ENCODE results near the gene CABCOCO1.

GRCh38 chr10:61796785-61797184, 134.1 kb downstream of the CABCOCO1 start:
- TF ChIP-seq FOS (IDR thresholded peaks at IDR 0.05; ENCODE audit: borderline replicate concordance, extremely low read depth, insufficient read length) (no peak), CTCF (IDR thresholded peaks at IDR 0.05 in 2 of 3, conservative IDR thresholded peaks at IDR 0.05 in 1 of 3; ENCODE audit: control insufficient read depth in 2 of 3, extremely low read depth in 1 of 3, insufficient read depth in 1 of 3, low read depth in 3 of 3, low read length in 3 of 3) (no peak), MYC (IDR thresholded peaks at IDR 0.05; ENCODE audit: insufficient read depth, insufficient read length, insufficient replicate concordance, low read length, severe bottlenecking) (no peak), MXI1 (IDR thresholded peaks at IDR 0.05; ENCODE audit: low read depth, low read length) (no peak), CEBPZ (IDR thresholded peaks at IDR 0.05; ENCODE audit: low read depth, low read length) (no peak), CEBPB (IDR thresholded peaks at IDR 0.05; ENCODE audit: borderline replicate concordance in 1 of 2, low read depth in 2 of 2, low read length in 2 of 2) (no peak), CHD1 (IDR thresholded peaks at IDR 0.05; ENCODE audit: low read depth, low read length) (no peak), ZNF24 (IDR thresholded peaks at IDR 0.05) (no peak), SPI1 (IDR thresholded peaks at IDR 0.05; ENCODE audit: borderline replicate concordance, insufficient read depth, low read depth, low read length) (no peak), ZBED1 (IDR thresholded peaks at IDR 0.05; ENCODE audit: borderline replicate concordance) (no peak)
